HG03060 (cell line): Measurements from ENCODE around the gene ALG1.

Experiments
- ATAC-seq: cut with Tn5 transposase; IDR thresholded peaks from one replicate; pipeline ENCODE4 v1.9.1; 2021; ENCODE audit warnings: low read depth, moderate number of reproducible peaks; ENCODE audit not compliant: unreplicated experiment

ALG1 gene

GRCh38 chr16:5071681-5072333 lies at the start of gene ALG1:
ALG1 (plus strand) TSS chr16:5071843; CDS start chr16:5071850, 7 bp downstream.
- ATAC-seq = peak; percentile 75

- no peak for ATAC-seq
These were observed 49.1 kb upstream of the ALG1 start for GRCh38 chr16:5022521-5022920.

- ATAC-seq = no peak
These were observed 47.0 kb upstream of the ALG1 start for GRCh38 chr16:5024632-5025031.

- ATAC-seq = no peak
These were observed 46.4 kb upstream of the ALG1 start for GRCh38 chr16:5025171-5025632.

- no peak for ATAC-seq
These were observed 45.0 kb upstream of the ALG1 start for GRCh38 chr16:5026664-5027063.

GRCh38 chr16:5027086-5027485 lies 44.6 kb upstream of the ALG1 start:
- ATAC-seq = no peak

- ATAC-seq = no peak
These were observed 43.9 kb upstream of the ALG1 start for GRCh38 chr16:5027575-5028235.

GRCh38 chr16:5028950-5029475 lies 42.6 kb upstream of the ALG1 start:
- no peak for ATAC-seq

- no peak for ATAC-seq
These were observed 41.3 kb upstream of the ALG1 start for GRCh38 chr16:5030251-5030870.

- ATAC-seq = no peak
These were observed 40.0 kb upstream of the ALG1 start for GRCh38 chr16:5031601-5032000.

GRCh38 chr16:5032748-5033167 lies 38.9 kb upstream of the ALG1 start:
- ATAC-seq = no peak

- ATAC-seq = peak; percentile 44
These were observed 38.1 kb upstream of the ALG1 start, which contains the start of gene NAGPA for GRCh38 chr16:5033256-5034166. NAGPA (minus strand) TSS chr16:5033935; CDS start chr16:5033914, 21 bp downstream.

- no peak for ATAC-seq
These were observed 37.5 kb upstream of the ALG1 start for GRCh38 chr16:5034167-5034523.

GRCh38 chr16:5035909-5036227 lies 35.8 kb upstream of the ALG1 start:
- ATAC-seq = no peak

- no peak for ATAC-seq
These were observed 35.2 kb upstream of the ALG1 start for GRCh38 chr16:5036228-5037156.

GRCh38 chr16:5040451-5040850 lies 31.2 kb upstream of the ALG1 start:
- ATAC-seq = no peak

- ATAC-seq = no peak
These were observed 30.0 kb upstream of the ALG1 start for GRCh38 chr16:5041600-5042133.

GRCh38 chr16:5042574-5043171 lies 29.0 kb upstream of the ALG1 start:
- ATAC-seq = no peak

- no peak for ATAC-seq
These were observed 27.6 kb upstream of the ALG1 start for GRCh38 chr16:5044011-5044540.
